A549 treated with ZK216348 at 1 μM for 4 hours (cell line): ENCODE data around the gene OR1L6. TPM values are rescaled to one million over a fixed set of nuclear protein-coding genes. Genes with fewer than 3 reads are reported as not detected.

Experiments used
- total RNA-seq: library from RNA; stranded (reverse); fragments of 200-300 nt; extraction: Qiagen RNA extraction; gene quantifications from 5 replicates; pipeline ENCODE4 v1.2.3, GENCODE V29; 2022; ENCODE audit warnings: low read depth

Gene OR1L6, protein sequence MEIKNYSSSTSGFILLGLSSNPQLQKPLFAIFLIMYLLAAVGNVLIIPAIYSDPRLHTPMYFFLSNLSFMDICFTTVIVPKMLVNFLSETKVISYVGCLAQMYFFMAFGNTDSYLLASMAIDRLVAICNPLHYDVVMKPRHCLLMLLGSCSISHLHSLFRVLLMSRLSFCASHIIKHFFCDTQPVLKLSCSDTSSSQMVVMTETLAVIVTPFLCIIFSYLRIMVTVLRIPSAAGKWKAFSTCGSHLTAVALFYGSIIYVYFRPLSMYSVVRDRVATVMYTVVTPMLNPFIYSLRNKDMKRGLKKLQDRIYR
- not detected in 5 replicates for total RNA-seq

DNA sequence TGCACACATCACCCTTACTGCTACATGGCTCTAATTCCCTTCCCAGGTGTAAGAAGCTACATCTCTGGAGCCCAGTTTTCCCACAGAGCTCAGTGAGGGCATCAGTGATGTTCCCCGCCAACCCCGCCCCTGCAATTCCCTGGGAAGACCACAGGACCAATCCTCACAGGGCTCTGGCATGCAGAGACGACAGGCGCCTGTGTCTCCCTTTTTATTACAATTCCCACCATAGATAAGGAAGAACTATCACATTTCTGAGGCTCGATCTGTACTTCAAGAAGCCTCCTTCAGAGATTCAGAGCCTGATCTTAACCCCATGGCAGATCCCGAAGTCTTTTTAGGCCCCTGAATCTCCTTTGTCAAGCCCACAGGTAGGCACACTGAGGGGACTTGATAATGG lies at the start of gene OR1L6:
Gene OR1L6, plus strand, starts transcription at position 301 of the 400 bp plus-strand sequence. CDS start 7,545 bp downstream, outside the sequence.

DNA sequence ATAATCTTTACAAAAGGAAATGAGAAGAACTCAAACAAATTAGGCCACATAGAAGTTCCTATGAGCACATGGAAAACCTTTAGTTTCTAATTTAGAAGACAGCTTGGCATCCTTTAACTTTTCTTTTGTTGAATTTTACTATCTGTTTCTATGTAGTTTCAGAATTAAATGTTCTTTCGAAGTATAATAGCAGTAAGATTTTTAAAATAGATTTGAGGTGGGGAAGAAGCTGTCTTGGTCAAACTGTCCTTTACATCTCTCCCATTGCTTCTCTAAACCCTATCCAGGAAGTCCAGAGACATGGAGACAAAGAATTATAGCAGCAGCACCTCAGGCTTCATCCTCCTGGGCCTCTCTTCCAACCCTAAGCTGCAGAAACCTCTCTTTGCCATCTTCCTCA lies 18.4 kb upstream of the OR1L6 start, which contains the start of gene OR1L4:
Gene OR1L4, plus strand, starts transcription at position 301 of the 400 bp plus-strand sequence. Its CDS starts 0 bp downstream, at position 301.

DNA sequence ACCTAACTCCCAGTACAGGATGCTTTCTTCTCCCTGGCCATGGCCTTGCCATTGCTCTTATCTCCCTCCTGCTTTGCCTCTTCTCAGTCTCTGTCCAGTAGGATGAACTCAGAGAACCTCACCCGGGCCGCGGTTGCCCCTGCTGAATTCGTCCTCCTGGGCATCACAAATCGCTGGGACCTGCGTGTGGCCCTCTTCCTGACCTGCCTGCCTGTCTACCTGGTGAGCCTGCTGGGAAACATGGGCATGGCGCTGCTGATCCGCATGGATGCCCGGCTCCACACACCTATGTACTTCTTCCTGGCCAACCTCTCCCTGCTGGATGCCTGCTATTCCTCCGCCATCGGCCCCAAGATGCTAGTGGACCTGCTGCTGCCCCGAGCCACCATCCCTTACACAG lies 46.7 kb downstream of the OR1L6 start, which contains the start of gene OR5C1:
Gene OR5C1, plus strand, starts transcription at position 103 of the 400 bp plus-strand sequence. Its CDS starts 0 bp downstream, at position 103.

Other genes starting within 250 kb of the OR1L6 start
- gene OR1J2, start 231.5 kb upstream of the OR1L6 start, total RNA-seq: not detected in 5 replicates
- gene OR1J4, start 223.2 kb upstream of the OR1L6 start, total RNA-seq: not detected in 5 replicates
- gene OR1N1, start 215.0 kb upstream of the OR1L6 start, total RNA-seq: not detected in 5 replicates
- gene OR1N2, start 189.2 kb upstream of the OR1L6 start, total RNA-seq: not detected in 5 replicates
- not detected in 5 replicates for gene OR1L8, start 158.9 kb upstream of the OR1L6 start, total RNA-seq
- 0.15 TPM in 1 of 5 replicates, not detected in the others for gene OR1Q1, start 127.6 kb upstream of the OR1L6 start, total RNA-seq
- gene OR1B1, start 84.7 kb upstream of the OR1L6 start, total RNA-seq: not detected in 5 replicates
- gene OR1L1, start 80.6 kb upstream of the OR1L6 start, total RNA-seq: not detected in 5 replicates
- gene OR1L3, start 67.2 kb upstream of the OR1L6 start, total RNA-seq: not detected in 5 replicates
- not detected in 5 replicates for gene OR1L4, start 18.3 kb upstream of the OR1L6 start, total RNA-seq
- not detected in 5 replicates for gene OR5C1, start 46.6 kb downstream of the OR1L6 start, total RNA-seq
- gene OR1K1, start 57.8 kb downstream of the OR1L6 start, total RNA-seq: not detected in 5 replicates
- 14.1 to 21.2 TPM (median 17.4 TPM) in 5 replicates for gene PDCL, start 86.3 kb downstream of the OR1L6 start, total RNA-seq
- gene RC3H2, start 163.1 kb downstream of the OR1L6 start, total RNA-seq: 14.8 to 26.0 TPM (median 18.3 TPM) in 5 replicates
- 3.1 to 7.5 TPM (median 5.4 TPM) in 5 replicates for gene ZBTB6, start 171.0 kb downstream of the OR1L6 start, total RNA-seq
- 1.8 to 2.7 TPM (median 2.3 TPM) in 5 replicates for gene ZBTB26, start 189.2 kb downstream of the OR1L6 start, total RNA-seq
- 11.6 to 15.3 TPM (median 15.1 TPM) in 5 replicates for gene RABGAP1, start 198.7 kb downstream of the OR1L6 start, total RNA-seq